Measurements from ENCODE around the gene CXCL6.

- TF ChIP-seq, protein P1, sequence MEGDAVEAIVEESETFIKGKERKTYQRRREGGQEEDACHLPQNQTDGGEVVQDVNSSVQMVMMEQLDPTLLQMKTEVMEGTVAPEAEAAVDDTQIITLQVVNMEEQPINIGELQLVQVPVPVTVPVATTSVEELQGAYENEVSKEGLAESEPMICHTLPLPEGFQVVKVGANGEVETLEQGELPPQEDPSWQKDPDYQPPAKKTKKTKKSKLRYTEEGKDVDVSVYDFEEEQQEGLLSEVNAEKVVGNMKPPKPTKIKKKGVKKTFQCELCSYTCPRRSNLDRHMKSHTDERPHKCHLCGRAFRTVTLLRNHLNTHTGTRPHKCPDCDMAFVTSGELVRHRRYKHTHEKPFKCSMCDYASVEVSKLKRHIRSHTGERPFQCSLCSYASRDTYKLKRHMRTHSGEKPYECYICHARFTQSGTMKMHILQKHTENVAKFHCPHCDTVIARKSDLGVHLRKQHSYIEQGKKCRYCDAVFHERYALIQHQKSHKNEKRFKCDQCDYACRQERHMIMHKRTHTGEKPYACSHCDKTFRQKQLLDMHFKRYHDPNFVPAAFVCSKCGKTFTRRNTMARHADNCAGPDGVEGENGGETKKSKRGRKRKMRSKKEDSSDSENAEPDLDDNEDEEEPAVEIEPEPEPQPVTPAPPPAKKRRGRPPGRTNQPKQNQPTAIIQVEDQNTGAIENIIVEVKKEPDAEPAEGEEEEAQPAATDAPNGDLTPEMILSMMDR (conservative IDR thresholded peaks at IDR 0.05), result no peak
- TF ChIP-seq ZFX (IDR thresholded peaks at IDR 0.05), result no peak
Measured at GRCh38 chr4:73814679-73815078, 21.8 kb upstream of the CXCL6 start.

Measured in C4-2B (cell line).